OCI-LY7 (cell line): ENCODE data around the gene DR1. TPM values are rescaled to one million over a fixed set of nuclear protein-coding genes. Genes with fewer than 3 reads are reported as not detected.

ENCODE experiments used
- BruUV-seq: library from RNA; stranded (reverse); fragments of 400-500 nt; replicated peaks from 2 replicates; lab custom pipeline; 2021; lab: Mats Ljungman, UMichigan
- CTCF ChIA-PET: fragments of 300-600 bp; sonication (Branson Sonifier 250); formaldehyde crosslinking; loops from one replicate; lab custom pipeline; 2022; ENCODE audit warnings: antibody characterized with exemption; ENCODE audit not compliant: unreplicated experiment; lab: Charles Lee
- POLR2A ChIA-PET: fragments of 300-600 bp; sonication (Branson Sonifier 250); formaldehyde crosslinking; loops from one replicate; lab custom pipeline; 2022; ENCODE audit warnings: antibody characterized with exemption; lab: Charles Lee
- DNase-seq: peaks from one replicate; pipeline ENCODE4 v3.0.0-alpha.2; 2015; ENCODE audit warnings: low spot score
- H2AFZ ChIP-seq: fragments of 200-600 bp; sonication (generic), shearing (Covaris generic); 2 replicates; pipeline ENCODE4 v1.6.1; 2014; ENCODE audit warnings: mild to moderate bottlenecking, antibody characterized with exemption, low read length, moderate library complexity
- H3K27ac ChIP-seq: fragments of 200-600 bp; sonication (generic); 2 replicates; pipeline ENCODE4 v1.5.1; 2014; ENCODE audit warnings: mixed run types, low read depth, mild to moderate bottlenecking, moderate library complexity, low read length, inconsistent platforms; ENCODE audit not compliant: poor library complexity, severe bottlenecking
- H3K36me3 ChIP-seq: fragments of 200-600 bp; sonication (generic); 2 replicates; pipeline ENCODE4 v1.6.1; 2014; ENCODE audit warnings: mild to moderate bottlenecking, antibody characterized with exemption, low read length, moderate library complexity, mixed read lengths; ENCODE audit not compliant: insufficient read depth
- H3K4me1 ChIP-seq: fragments of 200-600 bp; sonication (generic); 2 replicates; pipeline ENCODE4 v1.5.1; 2014; ENCODE audit warnings: mild to moderate bottlenecking, low read length; ENCODE audit not compliant: insufficient read depth, poor library complexity, severe bottlenecking
- H3K4me2 ChIP-seq: fragments of 200-600 bp; sonication (generic); 2 replicates; pipeline ENCODE4 v1.6.1; 2014; ENCODE audit warnings: mild to moderate bottlenecking, low read length
- H3K4me3 ChIP-seq: fragments of 200-600 bp; sonication (generic); 2 replicates; pipeline ENCODE4 v1.5.1; 2014; ENCODE audit warnings: mild to moderate bottlenecking, low read depth, low read length; ENCODE audit not compliant: poor library complexity, severe bottlenecking
- H3K79me2 ChIP-seq: fragments of 200-600 bp; sonication (generic); 2 replicates; pipeline ENCODE4 v1.6.1; 2016; ENCODE audit warnings: low read depth, mild to moderate bottlenecking, low read length, moderate library complexity, mixed read lengths; ENCODE audit not compliant: insufficient read depth
- H3K9me2 ChIP-seq: fragments of 200-600 bp; sonication (generic); 2 replicates; pipeline ENCODE4 v1.6.1; 2016; ENCODE audit warnings: mild to moderate bottlenecking, low read length, mixed read lengths; ENCODE audit not compliant: insufficient read depth
- H3K9me3 ChIP-seq: fragments of 200-600 bp; sonication (generic); 2 replicates; pipeline ENCODE4 v1.6.1; 2014; ENCODE audit warnings: mild to moderate bottlenecking, mixed run types, low read length, mixed read lengths
- H4K20me1 ChIP-seq: fragments of 200-600 bp; sonication (generic); 2 replicates; pipeline ENCODE4 v1.6.1; 2014; ENCODE audit warnings: mild to moderate bottlenecking, antibody characterized with exemption, low read length, moderate library complexity, mixed read lengths; ENCODE audit not compliant: insufficient read depth
- CTCF ChIP-seq: fragments of 200-600 bp; sonication (generic); conservative IDR thresholded peaks from 2 replicates; pipeline ENCODE4 v1.5.1; 2014; ENCODE audit warnings: mild to moderate bottlenecking, antibody characterized with exemption, low read length, moderate library complexity, mixed read lengths
- EZH2phosphoT487 ChIP-seq: fragments of 200-600 bp; sonication (generic); IDR thresholded peaks from 2 replicates; pipeline ENCODE4 v1.6.1; 2018; ENCODE audit warnings: low read depth, borderline replicate concordance, mild to moderate bottlenecking, mixed run types, antibody characterized with exemption, low read length, moderate library complexity, mixed read lengths
- intact Hi-C: fragments of 100-400 bp; cut with micrococcal nuclease; formaldehyde crosslinking; loops from one replicate; pipeline ENCODE4 v1.10.0; 2022; ENCODE audit not compliant: unreplicated experiment
- total RNA-seq, 2 experiments: library from RNA; depleted of rRNA in 1 of 2; stranded (reverse); fragments of >200 nt in 1 of 2; shearing (Covaris generic) in 1 of 2; gene quantifications; 2 replicates each; pipeline ENCODE4 v1.2.3, GENCODE V29; 2014 to 2022

The DR1 gene
- total RNA-seq, 2 experiments from 2014 or later: 81.3 to 90.4 TPM

GRCh38 chr1:93306920-93307319 is 38.8 kb upstream of the DR1 start:
- H3K9me2 ChIP-seq: no peaks in the 10 kb centered on the region
- no peaks in the 10 kb centered on the region for H4K20me1 ChIP-seq
- H2AFZ ChIP-seq: no peak overlapping the region
- no peaks in the 10 kb centered on the region for H3K79me2 ChIP-seq
- TF ChIP-seq CTCF (no peak), EZH2phosphoT487 (no peak)
- intact Hi-C loops: loop anchor here (10.0 kb wide), 1 partner anchor 128 kb away; no protein-coding TSS in a partner anchor
- H3K27ac ChIP-seq: no peak overlapping the region
- H3K36me3 ChIP-seq: no peaks in the 10 kb centered on the region
- no peak overlapping the region for H3K4me2 ChIP-seq
- no TSS peak for BruUV-seq
- no peak overlapping the region for H3K4me3 ChIP-seq
- no peak for DNase-seq
- H3K9me3 ChIP-seq: no peaks in the 10 kb centered on the region
- ChIA-PET POLR2A (no interaction called here), CTCF (no interaction called here)
- no peaks in the 10 kb centered on the region for H3K4me1 ChIP-seq

- BruUV-seq: no TSS peak
- no peak for TF ChIP-seq CTCF
- no peak for TF ChIP-seq EZH2phosphoT487
- H3K4me2 ChIP-seq: no peak overlapping the region
- no peaks in the 10 kb centered on the region for H3K4me1 ChIP-seq
- no peak overlapping the region for H2AFZ ChIP-seq
- no peaks in the 10 kb centered on the region for H4K20me1 ChIP-seq
- H3K9me2 ChIP-seq: no peaks in the 10 kb centered on the region
- no peak overlapping the region for H3K27ac ChIP-seq
- intact Hi-C loops: no loop called here
- no peaks in the 10 kb centered on the region for H3K36me3 ChIP-seq
- no peaks in the 10 kb centered on the region for H3K79me2 ChIP-seq
- no peaks in the 10 kb centered on the region for H3K9me3 ChIP-seq
- H3K4me3 ChIP-seq: no peak overlapping the region
- DNase-seq: no peak
- ChIA-PET CTCF (no interaction called here), POLR2A (no interaction called here)
These were observed 32.7 kb upstream of the DR1 start for GRCh38 chr1:93313026-93313425.

- H3K9me3 ChIP-seq: no peaks in the 10 kb centered on the region
- intact Hi-C loops: no loop called here
- no peak overlapping the region for H2AFZ ChIP-seq
- no peaks in the 10 kb centered on the region for H4K20me1 ChIP-seq
- POLR2A ChIA-PET: interaction anchor here (0.9 to 1.4 kb wide), 2 partner anchors 12 to 16 kb away, joined by 3 read pairs; no protein-coding TSS in a partner anchor
- no peak for TF ChIP-seq EZH2phosphoT487
- no peak for TF ChIP-seq CTCF
- H3K4me3 ChIP-seq: no peak overlapping the region
- DNase-seq: no peak
- no peaks in the 10 kb centered on the region for H3K9me2 ChIP-seq
- BruUV-seq: no TSS peak
- no peak overlapping the region for H3K4me2 ChIP-seq
- CTCF ChIA-PET: no interaction called here
- H3K27ac ChIP-seq: no peak overlapping the region
- no peaks in the 10 kb centered on the region for H3K4me1 ChIP-seq
- no peaks in the 10 kb centered on the region for H3K79me2 ChIP-seq
- no peaks in the 10 kb centered on the region for H3K36me3 ChIP-seq
These were observed 28.5 kb upstream of the DR1 start for GRCh38 chr1:93317207-93317606.
